NB4 (cell line): ENCODE data around the gene RPL38.

Source experiments
- DNase-seq: peaks from one replicate; pipeline ENCODE4 v3.0.0; 2010; ENCODE audit warnings: low read depth
- H3K4me3 ChIP-seq: one replicate; pipeline ENCODE4 v1.5.1; 2011; ENCODE audit warnings: mild to moderate bottlenecking, low read depth, low read length, moderate library complexity
- CTCF ChIP-seq: IDR thresholded peaks from one replicate; pipeline ENCODE4 v1.5.1; 2012; ENCODE audit warnings: low read depth, low read length
- MAX ChIP-seq: IDR thresholded peaks from 2 replicates; pipeline ENCODE4 v1.6.1; 2011; ENCODE audit warnings: low read depth, low read length
- MYC ChIP-seq: IDR thresholded peaks from 2 replicates; pipeline ENCODE4 v1.6.1; 2011; ENCODE audit warnings: low read depth, low read length
- POLR2A ChIP-seq: IDR thresholded peaks from 2 replicates; pipeline ENCODE4 v1.6.1; 2011; ENCODE audit warnings: mild to moderate bottlenecking; ENCODE audit not compliant: insufficient read length; ENCODE audit errors: extremely low read depth

RPL38 gene

GRCh38 chr17:74203439-74204240, at the start of gene RPL38:
Gene RPL38, plus strand, starts transcription at chr17:74203678. Its CDS starts 278 bp downstream, at chr17:74203956.
- peak; percentile 96 for DNase-seq
- H3K4me3 ChIP-seq: peak within 1 kb of the TSS; percentile 99
- peak; percentile 52; the same call in 1 of the 2 replicates for TF ChIP-seq MAX
- TF ChIP-seq CTCF: peak; percentile 91
- TF ChIP-seq POLR2A: peak; percentile 94
- TF ChIP-seq MYC: peak; percentile 94

- H3K4me3 ChIP-seq: no peak overlapping the region
- TF ChIP-seq MAX (no peak), MYC (no peak), POLR2A (no peak), CTCF (no peak)
- DNase-seq: no peak
Observed at GRCh38 chr17:74153821-74154430, 49.6 kb upstream of the RPL38 start.

- TF ChIP-seq CTCF (no peak), MAX (no peak), POLR2A (no peak), MYC (no peak)
- DNase-seq: no peak
- H3K4me3 ChIP-seq: no peak overlapping the region
Observed at GRCh38 chr17:74156878-74157277, 46.6 kb upstream of the RPL38 start.

- no peak for DNase-seq
- H3K4me3 ChIP-seq: no peak overlapping the region
- no peak for TF ChIP-seq MAX
- TF ChIP-seq CTCF: no peak
Observed at GRCh38 chr17:74157366-74157765, 46.1 kb upstream of the RPL38 start.

- DNase-seq: no peak
Observed at GRCh38 chr17:74158761-74159160, 44.7 kb upstream of the RPL38 start.

More at GRCh38 chr17:74158761-74159160, 44.7 kb upstream of the RPL38 start:
- H3K4me3 ChIP-seq: no peak overlapping the region
- TF ChIP-seq MYC: no peak
- TF ChIP-seq MAX: no peak
- TF ChIP-seq CTCF: no peak
- no peak for TF ChIP-seq POLR2A
